ENCODE results near the gene PDC.

DNA sequence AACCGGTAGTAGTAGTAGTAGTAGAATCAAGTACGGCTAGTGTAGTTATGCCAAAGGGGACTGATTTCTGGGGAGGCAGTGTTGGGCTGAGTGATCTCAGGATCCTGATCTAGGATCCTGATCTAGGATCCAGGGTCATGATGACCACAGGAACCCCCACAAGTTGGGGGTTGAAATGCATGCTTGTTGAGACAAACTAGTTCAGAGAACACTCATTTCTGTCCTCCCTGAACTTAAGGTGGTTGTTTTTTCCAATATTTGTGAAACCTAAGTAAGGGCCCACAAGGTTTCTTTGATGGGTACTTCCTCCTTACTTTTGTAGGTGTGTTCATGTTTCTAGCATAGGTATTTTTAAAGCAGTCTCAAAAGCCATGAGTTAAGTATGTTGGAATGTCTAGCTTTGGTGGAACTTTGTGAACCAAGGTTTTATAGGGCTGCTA is 33.9 kb upstream of the PDC start:
- TF ChIP-seq MAX (IDR thresholded peaks at IDR 0.05) (no peak), BHLHE40 (IDR thresholded peaks at IDR 0.05; ENCODE audit: low read depth, low read length) (no peak), FOSB (CRISPR knock-in tag; IDR thresholded peaks at IDR 0.05) (no peak), ESRRA (IDR thresholded peaks at IDR 0.05; ENCODE audit: borderline replicate concordance, low read length) (no peak), MYC (IDR thresholded peaks at IDR 0.05; ENCODE audit: borderline replicate concordance, low read length) (no peak), TP53 (CRISPR knock-in tag; IDR thresholded peaks at IDR 0.05) (no peak), RFX5 (IDR thresholded peaks at IDR 0.05) (no peak), EP300 (IDR thresholded peaks at IDR 0.05) (no peak)
- TF ChIP-seq, protein P1, sequence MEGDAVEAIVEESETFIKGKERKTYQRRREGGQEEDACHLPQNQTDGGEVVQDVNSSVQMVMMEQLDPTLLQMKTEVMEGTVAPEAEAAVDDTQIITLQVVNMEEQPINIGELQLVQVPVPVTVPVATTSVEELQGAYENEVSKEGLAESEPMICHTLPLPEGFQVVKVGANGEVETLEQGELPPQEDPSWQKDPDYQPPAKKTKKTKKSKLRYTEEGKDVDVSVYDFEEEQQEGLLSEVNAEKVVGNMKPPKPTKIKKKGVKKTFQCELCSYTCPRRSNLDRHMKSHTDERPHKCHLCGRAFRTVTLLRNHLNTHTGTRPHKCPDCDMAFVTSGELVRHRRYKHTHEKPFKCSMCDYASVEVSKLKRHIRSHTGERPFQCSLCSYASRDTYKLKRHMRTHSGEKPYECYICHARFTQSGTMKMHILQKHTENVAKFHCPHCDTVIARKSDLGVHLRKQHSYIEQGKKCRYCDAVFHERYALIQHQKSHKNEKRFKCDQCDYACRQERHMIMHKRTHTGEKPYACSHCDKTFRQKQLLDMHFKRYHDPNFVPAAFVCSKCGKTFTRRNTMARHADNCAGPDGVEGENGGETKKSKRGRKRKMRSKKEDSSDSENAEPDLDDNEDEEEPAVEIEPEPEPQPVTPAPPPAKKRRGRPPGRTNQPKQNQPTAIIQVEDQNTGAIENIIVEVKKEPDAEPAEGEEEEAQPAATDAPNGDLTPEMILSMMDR (IDR thresholded peaks at IDR 0.05): no peak
- TF ChIP-seq, protein P2, sequence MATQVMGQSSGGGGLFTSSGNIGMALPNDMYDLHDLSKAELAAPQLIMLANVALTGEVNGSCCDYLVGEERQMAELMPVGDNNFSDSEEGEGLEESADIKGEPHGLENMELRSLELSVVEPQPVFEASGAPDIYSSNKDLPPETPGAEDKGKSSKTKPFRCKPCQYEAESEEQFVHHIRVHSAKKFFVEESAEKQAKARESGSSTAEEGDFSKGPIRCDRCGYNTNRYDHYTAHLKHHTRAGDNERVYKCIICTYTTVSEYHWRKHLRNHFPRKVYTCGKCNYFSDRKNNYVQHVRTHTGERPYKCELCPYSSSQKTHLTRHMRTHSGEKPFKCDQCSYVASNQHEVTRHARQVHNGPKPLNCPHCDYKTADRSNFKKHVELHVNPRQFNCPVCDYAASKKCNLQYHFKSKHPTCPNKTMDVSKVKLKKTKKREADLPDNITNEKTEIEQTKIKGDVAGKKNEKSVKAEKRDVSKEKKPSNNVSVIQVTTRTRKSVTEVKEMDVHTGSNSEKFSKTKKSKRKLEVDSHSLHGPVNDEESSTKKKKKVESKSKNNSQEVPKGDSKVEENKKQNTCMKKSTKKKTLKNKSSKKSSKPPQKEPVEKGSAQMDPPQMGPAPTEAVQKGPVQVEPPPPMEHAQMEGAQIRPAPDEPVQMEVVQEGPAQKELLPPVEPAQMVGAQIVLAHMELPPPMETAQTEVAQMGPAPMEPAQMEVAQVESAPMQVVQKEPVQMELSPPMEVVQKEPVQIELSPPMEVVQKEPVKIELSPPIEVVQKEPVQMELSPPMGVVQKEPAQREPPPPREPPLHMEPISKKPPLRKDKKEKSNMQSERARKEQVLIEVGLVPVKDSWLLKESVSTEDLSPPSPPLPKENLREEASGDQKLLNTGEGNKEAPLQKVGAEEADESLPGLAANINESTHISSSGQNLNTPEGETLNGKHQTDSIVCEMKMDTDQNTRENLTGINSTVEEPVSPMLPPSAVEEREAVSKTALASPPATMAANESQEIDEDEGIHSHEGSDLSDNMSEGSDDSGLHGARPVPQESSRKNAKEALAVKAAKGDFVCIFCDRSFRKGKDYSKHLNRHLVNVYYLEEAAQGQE (IDR thresholded peaks at IDR 0.05): no peak
- TF ChIP-seq, protein P3, sequence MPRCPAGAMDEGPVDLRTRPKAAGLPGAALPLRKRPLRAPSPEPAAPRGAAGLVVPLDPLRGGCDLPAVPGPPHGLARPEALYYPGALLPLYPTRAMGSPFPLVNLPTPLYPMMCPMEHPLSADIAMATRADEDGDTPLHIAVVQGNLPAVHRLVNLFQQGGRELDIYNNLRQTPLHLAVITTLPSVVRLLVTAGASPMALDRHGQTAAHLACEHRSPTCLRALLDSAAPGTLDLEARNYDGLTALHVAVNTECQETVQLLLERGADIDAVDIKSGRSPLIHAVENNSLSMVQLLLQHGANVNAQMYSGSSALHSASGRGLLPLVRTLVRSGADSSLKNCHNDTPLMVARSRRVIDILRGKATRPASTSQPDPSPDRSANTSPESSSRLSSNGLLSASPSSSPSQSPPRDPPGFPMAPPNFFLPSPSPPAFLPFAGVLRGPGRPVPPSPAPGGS (IDR thresholded peaks at IDR 0.05): no peak
